Activated CD8-positive, alpha-beta memory T cell treated with anti-CD3 and anti-CD28 coated beads for 36 hours (primary cell): ENCODE data around the gene OR1E2. TPM values are rescaled to one million over a fixed set of nuclear protein-coding genes. Genes with fewer than 3 reads are reported as not detected.
"Not testable (repeated sequence)": the region's sequence is repeated elsewhere in the genome, so short reads cannot be mapped to it uniquely, and the experiment has no call there.

Experiments
- CTCF ChIA-PET: fragments of 350-600 bp; sonication (Branson Sonifier 250); formaldehyde crosslinking; loops from one replicate; lab custom pipeline; 2021; ENCODE audit warnings: antibody characterized with exemption; lab: Charles Lee
- POLR2A ChIA-PET: fragments of 350-600 bp; sonication (Branson Sonifier 250); formaldehyde crosslinking; loops from one replicate; lab custom pipeline; 2021; ENCODE audit warnings: antibody characterized with exemption; lab: Charles Lee
- total RNA-seq, 2 experiments: library from RNA; stranded (reverse); gene quantifications; one replicate each; pipeline ENCODE4 v1.2.3, GENCODE V29; 2021

The OR1E2 gene
- total RNA-seq, 2 experiments from 2014 or later: not detected

DNA sequence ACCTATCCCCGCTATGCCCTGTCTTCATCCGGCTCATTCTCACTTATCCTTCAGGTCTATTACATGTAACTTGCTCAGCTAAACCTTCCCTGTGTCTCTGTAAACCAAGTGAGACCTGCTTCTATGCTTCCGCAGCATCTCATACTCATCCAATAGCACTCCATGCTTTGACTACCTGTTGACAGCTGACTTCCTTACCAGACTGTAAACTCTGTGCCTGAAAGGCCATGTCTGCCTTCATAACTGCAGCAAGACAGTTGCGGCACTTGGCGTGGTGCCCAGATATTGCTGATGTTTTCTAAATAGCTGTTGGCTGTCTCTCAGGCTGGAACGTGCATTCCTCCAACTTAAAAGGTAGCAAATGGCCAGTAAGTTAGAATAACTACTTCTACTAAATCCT, 33.6 kb downstream of the OR1E2 start:
- ChIA-PET CTCF (no interaction called here), POLR2A (no interaction called here)

- ChIA-PET POLR2A (no interaction called here), CTCF (no interaction called here)
These were observed 35.3 kb downstream of the OR1E2 start, which contains the start of gene OR1E1 for GRCh38 chr17:3398310-3398709. OR1E1 (minus strand) TSS chr17:3398410; CDS start chr17:3398410, 0 bp downstream.

GRCh38 chr17:3397801-3398200, 35.8 kb downstream of the OR1E2 start:
- CTCF ChIA-PET, POLR2A ChIA-PET: not testable (repeated sequence)

DNA sequence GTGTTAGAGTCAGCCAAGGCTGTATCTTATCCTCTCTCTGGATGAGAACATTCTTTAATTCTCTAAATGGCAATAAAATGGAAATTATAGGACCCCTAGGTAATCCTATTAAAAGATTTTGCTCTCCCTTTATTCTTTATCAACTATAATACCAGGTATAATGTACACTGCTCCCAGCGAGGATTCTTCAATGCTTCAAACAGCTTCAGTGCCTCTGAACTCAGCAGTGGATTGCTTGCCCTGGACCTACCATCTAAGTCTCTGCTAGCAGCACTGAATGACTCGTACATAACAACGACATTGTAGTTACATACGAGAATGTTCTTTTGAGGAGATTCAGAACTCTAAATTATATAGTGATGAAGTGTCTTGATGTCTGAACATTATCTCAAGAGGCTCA, 43.9 kb downstream of the OR1E2 start:
- CTCF ChIA-PET: no interaction called here
- POLR2A ChIA-PET: no interaction called here

- POLR2A ChIA-PET: no interaction called here
These were observed 47.5 kb downstream of the OR1E2 start, which contains the start of gene OR3A2 for GRCh38 chr17:3385869-3386816. OR3A2 (minus strand) TSS chr17:3386308.

More at GRCh38 chr17:3385869-3386816, 47.5 kb downstream of the OR1E2 start, which contains the start of gene OR3A2:
- CTCF ChIA-PET: no interaction called here

Other genes starting within 250 kb of the OR1E2 start
- gene OR1A2, start 236.3 kb downstream of the OR1E2 start, total RNA-seq: not detected
- not detected for gene OR1A1, start 226.2 kb downstream of the OR1E2 start, total RNA-seq
- under 1 TPM; 0.50 to 0.51 TPM for gene OR3A1, start 135.5 kb downstream of the OR1E2 start, total RNA-seq
- 1 to 10 TPM; 5.3 to 5.6 TPM for gene OR3A2, start 47.5 kb downstream of the OR1E2 start, total RNA-seq
- not detected for gene OR1E1, start 35.4 kb downstream of the OR1E2 start, total RNA-seq
- gene OR3A3, start 22.5 kb downstream of the OR1E2 start, total RNA-seq: not detected
- under 1 TPM in 1 of 2 experiments, not detected in 1; 0.36 TPM for gene SPATA22, start 38.0 kb upstream of the OR1E2 start, total RNA-seq
- not detected for gene ASPA, start 42.2 kb upstream of the OR1E2 start, total RNA-seq
- under 1 TPM; 0.32 to 0.61 TPM for gene TRPV3, start 124.0 kb upstream of the OR1E2 start, total RNA-seq
- 1 to 10 TPM; 2.8 to 3.2 TPM for gene TRPV1, start 175.6 kb upstream of the OR1E2 start, total RNA-seq
- gene SHPK, start 202.4 kb upstream of the OR1E2 start, total RNA-seq: 10 to 100 TPM; 17.5 to 17.6 TPM
- 10 to 100 TPM; 29.4 to 31.2 TPM for gene CTNS, start 202.9 kb upstream of the OR1E2 start, total RNA-seq
- gene TAX1BP3, start 234.7 kb upstream of the OR1E2 start, total RNA-seq: 10 to 100 TPM; 22.4 to 23.5 TPM
- 10 to 100 TPM; 91.7 to 92.5 TPM for gene EMC6, start 235.0 kb upstream of the OR1E2 start, total RNA-seq